HG03442 (cell line): Measurements from ENCODE around the gene TRAF4.

ENCODE experiments used
- ATAC-seq: cut with Tn5 transposase; IDR thresholded peaks from one replicate; pipeline ENCODE4 v1.9.1; 2021; ENCODE audit warnings: mild to moderate bottlenecking, moderate library complexity; ENCODE audit not compliant: unreplicated experiment

Gene TRAF4

GRCh38 chr17:28743243-28744103, at the start of gene TRAF4:
Gene TRAF4, plus strand, starts transcription at chr17:28744011. Its CDS starts 102 bp downstream, at chr17:28744113.
- ATAC-seq: peak; percentile 58

GRCh38 chr17:28698253-28698941, 45.4 kb upstream of the TRAF4 start:
- no peak for ATAC-seq

GRCh38 chr17:28700278-28700677, 43.5 kb upstream of the TRAF4 start:
- ATAC-seq: no peak

GRCh38 chr17:28700830-28701492, 42.9 kb upstream of the TRAF4 start:
- ATAC-seq: no peak

- ATAC-seq: no peak
These were observed 41.6 kb upstream of the TRAF4 start for GRCh38 chr17:28702026-28702751.

- no peak for ATAC-seq
These were observed 41.1 kb upstream of the TRAF4 start for GRCh38 chr17:28702752-28703150.

GRCh38 chr17:28703552-28704218, 40.1 kb upstream of the TRAF4 start:
- no peak for ATAC-seq

- no peak for ATAC-seq
These were observed 39.5 kb upstream of the TRAF4 start for GRCh38 chr17:28704219-28704858.

- no peak for ATAC-seq
These were observed 38.6 kb upstream of the TRAF4 start for GRCh38 chr17:28705074-28705659.

- ATAC-seq: no peak
These were observed 38.0 kb upstream of the TRAF4 start for GRCh38 chr17:28705728-28706334.

GRCh38 chr17:28706471-28707338, 37.1 kb upstream of the TRAF4 start:
- ATAC-seq: no peak

GRCh38 chr17:28707339-28707720, 36.5 kb upstream of the TRAF4 start:
- ATAC-seq: no peak

- ATAC-seq: peak; percentile 76
These were observed 32.7 kb upstream of the TRAF4 start for GRCh38 chr17:28710861-28711722.

GRCh38 chr17:28711723-28712031, 32.1 kb upstream of the TRAF4 start, which contains the start of gene PROCA1:
Gene PROCA1, minus strand, starts transcription at chr17:28711888. Its CDS starts 228 bp downstream, at chr17:28711660.
- ATAC-seq: peak; percentile 23

- no peak for ATAC-seq
These were observed 31.6 kb upstream of the TRAF4 start for GRCh38 chr17:28712032-28712704.

- ATAC-seq: no peak
These were observed 31.0 kb upstream of the TRAF4 start for GRCh38 chr17:28712705-28713415.
